Inferior parietal cortex (tissue), 1 donor: ENCODE results near the gene LCE1D.

Source experiments
- DNase-seq: peaks from one replicate; pipeline ENCODE4 v3.0.0-alpha.2; 2016; ENCODE audit errors: extremely low spot score

LCE1D gene

GRCh38 chr1:152817309-152817708 lies 20.8 kb downstream of the LCE1D start:
- no peak for DNase-seq

GRCh38 chr1:152823294-152823693 lies 26.8 kb downstream of the LCE1D start:
- DNase-seq, result no peak

GRCh38 chr1:152824964-152825363 lies 28.4 kb downstream of the LCE1D start:
- DNase-seq, result no peak

GRCh38 chr1:152827173-152827572 lies 30.7 kb downstream of the LCE1D start, which contains the start of gene LCE1A:
Gene LCE1A (plus strand): TSS chr1:152827473. CDS start chr1:152827473, 0 bp downstream.
- no peak for DNase-seq

- no peak for DNase-seq
These were observed 40.3 kb downstream of the LCE1D start for GRCh38 chr1:152836870-152837269.

GRCh38 chr1:152842556-152842955 lies 46.0 kb downstream of the LCE1D start, which contains the start of gene LCE6A:
Gene LCE6A (plus strand): TSS chr1:152842856. CDS start chr1:152843521, 665 bp downstream.
- DNase-seq, result no peak
